Activated CD4-positive, CD25-positive, alpha-beta regulatory T cell treated with anti-CD3 and anti-CD28 coated beads, Interleukin-2, amount 50 U/mL, for 16 hours (primary cell): ENCODE results near the gene TRAPPC5.
A peak's percentile ranks its signal among the peaks of the same experiment; 100 is the strongest.

Experiments used
- DNase-seq: peaks from one replicate; pipeline ENCODE4 v3.0.0-alpha.2; 2020; ENCODE audit warnings: low read depth, low spot score

TRAPPC5 gene

GRCh38 chr19:7676376-7676775, 4.3 kb upstream of the TRAPPC5 start:
- DNase-seq, result no peak

- DNase-seq, result no peak
Observed at GRCh38 chr19:7676854-7677253, 3.8 kb upstream of the TRAPPC5 start, which contains the start of gene MCEMP1. TSS of gene MCEMP1 (plus strand) at chr19:7677090. CDS start at chr19:7677121, 31 bp downstream.

DNA sequence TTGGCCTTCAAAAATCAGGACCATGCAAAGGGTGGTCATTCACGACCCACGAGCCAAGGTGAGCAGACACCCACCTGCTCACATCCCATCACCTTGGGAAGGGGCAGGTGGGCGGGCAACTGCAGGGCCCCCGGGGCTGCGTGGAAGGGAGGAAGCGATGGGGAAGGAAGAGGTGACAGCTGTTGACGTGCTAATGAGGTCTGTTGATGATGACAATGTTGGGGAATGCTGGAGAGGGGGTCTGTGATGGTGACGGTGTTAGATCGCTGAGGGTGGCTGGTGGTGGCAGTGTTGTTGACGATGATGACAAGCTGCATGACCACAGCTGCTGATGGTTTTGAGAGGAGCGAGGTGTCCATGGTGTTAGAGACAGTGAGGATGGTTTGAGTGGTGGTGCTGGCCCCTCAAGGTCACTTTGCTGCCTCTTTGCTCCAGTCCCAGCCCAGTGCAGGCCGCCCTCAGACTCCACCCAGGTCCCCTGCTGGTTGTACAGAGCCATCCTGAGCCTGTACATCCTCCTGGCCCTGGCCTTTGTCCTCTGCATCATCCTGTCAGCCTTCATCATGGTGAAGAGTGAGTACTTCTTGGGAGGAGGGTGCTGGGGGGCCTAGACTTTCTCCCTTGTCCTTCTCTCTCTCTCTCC, 2.8 kb upstream of the TRAPPC5 start:
- no peak for DNase-seq

DNA sequence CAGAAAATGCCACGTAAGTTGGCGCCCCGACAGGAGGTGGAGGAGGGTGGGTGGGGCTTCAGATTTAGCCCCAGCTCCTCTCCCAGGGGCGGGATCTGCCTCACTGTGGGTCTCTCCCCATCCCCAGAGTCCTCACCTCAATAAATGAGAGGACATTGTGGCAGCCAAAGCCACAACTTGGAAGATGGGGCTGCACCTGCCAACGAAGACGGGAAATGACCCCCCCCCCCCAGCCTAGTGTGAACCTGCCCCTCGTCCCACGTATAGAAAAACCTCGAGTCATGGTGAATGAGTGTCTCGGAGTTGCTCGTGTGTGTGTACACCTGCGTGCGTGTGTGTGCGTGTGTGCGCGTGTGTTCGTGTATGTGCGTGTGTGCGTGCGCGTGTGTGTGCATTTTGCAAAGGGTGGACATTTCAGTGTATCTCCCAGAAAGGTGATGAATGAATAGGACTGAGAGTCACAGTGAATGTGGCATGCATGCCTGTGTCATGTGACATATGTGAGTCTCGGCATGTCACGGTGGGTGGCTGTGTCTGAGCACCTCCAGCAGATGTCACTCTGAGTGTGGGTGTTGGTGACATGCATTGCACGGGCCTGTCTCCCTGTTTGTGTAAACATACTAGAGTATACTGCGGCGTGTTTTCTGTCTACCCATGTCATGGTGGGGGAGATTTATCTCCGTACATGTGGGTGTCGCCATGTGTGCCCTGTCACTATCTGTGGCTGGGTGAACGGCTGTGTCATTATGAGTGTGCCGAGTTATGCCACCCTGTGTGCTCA, 1.5 kb upstream of the TRAPPC5 start:
- peak; percentile 62 for DNase-seq

- DNase-seq, result no peak
Observed at GRCh38 chr19:7679771-7680605, 645 bp upstream of the TRAPPC5 start.

DNA sequence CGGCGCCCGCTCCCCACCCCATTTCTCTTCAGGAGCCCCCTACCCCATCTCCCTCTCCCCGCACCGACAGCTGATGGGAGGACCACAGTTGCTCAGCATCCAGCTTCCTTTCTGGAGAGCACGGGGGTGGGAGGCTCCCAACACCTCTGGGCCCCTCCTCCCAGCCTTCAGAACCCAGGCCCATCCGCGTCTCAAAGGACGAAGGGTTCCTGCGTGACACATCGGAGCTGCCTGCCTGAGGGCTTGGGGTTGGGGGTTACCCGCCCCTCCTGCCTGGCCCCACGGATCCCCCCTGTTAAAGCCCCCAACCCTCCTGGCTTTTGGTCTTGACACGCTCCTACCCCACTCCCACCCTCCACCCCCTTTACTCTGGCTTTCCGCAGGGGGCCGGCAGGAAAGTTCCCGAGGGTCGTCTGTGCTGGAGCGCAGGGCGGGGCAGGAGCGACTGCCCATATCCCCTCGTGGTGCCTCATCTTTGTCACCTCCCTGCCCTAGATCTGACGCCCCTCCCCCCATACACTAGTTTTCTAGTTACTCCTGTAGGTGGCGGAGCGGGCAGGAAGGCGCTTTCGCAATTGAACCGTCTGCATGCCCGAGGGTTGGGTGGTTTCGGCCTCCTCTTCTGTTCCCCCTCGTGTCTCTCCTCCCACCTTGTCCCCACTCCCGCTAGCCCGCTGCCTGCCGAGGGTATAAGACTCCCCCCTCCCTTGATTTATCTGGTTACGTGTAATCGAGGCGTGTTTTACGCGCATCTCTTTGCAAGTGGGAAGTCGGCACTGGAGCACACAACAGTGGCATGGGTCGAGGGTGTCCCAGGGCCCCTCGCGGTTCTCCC, 924 bp downstream of the TRAPPC5 start:
- DNase-seq, result peak; percentile 70

GRCh38 chr19:7682175-7682855, 1.7 kb downstream of the TRAPPC5 start:
- DNase-seq, result no peak

- DNase-seq, result no peak
Observed at GRCh38 chr19:7685546-7686445, 5.2 kb downstream of the TRAPPC5 start.

DNA sequence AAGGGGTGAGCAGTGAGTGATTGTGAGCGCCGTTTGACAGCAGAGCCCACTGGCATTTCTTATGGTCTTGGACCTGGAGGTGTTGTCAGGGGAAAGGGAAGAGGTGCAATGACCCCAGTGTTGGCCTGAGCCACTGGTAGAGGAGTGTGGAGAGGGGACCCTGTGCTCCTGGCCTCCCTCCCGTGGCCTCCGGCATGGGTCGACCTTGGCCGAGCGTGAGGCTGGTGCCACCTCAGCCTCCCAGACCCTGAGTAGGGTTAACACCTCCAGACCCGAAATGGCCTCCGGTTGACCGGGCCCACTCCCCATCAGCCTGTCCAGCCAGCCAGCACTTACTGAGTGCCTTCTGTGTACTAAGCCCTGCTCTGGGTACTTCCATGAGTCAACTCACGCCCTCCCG, 6.5 kb downstream of the TRAPPC5 start:
- DNase-seq, result no peak

- DNase-seq, result no peak
Observed at GRCh38 chr19:7689165-7689564, 8.5 kb downstream of the TRAPPC5 start.

GRCh38 chr19:7690779-7691258, 10.2 kb downstream of the TRAPPC5 start:
- no peak for DNase-seq

DNA sequence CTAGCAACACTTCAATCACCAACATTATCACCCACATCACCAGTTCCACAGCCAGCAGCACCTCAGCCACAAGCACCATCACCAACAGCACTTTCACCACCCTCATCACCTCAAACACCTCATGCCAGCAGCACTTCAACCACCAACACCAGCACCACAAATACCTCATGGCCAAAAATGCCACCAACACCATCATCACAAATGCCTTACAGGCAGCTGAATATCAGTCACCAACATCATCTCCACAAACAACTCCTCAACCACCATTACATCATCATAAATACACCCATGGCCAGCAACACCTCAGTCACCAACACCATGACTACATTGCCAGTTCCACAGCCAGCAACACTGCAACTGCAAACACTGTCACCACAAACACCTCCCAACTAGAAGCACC, 10.9 kb downstream of the TRAPPC5 start:
- no peak for DNase-seq

DNA sequence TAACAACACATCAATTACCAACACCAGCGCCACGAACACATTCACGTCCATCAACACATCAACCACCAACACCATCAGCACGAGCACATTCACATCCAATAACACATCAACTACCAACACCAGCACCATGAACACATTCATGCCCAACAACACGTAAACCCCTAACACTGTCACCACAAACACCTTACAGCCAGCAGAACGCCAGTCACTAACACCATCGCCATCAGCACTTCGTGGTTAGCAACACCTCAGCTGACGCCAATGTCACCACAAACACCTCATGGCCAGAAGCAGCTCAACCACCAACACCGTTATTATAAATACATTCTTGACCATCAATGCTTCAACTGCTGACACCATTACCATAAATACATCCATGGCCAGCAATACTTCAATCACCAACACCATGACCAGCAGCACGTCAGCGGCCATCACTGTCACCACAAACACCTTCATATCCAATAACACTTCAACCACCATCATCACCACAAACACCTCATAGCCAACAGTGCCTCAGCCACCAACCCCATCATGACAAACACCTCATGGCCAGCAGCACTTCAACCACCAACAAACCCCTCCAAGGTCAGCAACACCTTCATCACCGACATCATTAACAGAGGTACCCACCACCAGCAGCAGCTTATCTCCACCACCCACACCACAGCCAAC, 11.9 kb downstream of the TRAPPC5 start:
- no peak for DNase-seq

GRCh38 chr19:7694499-7694898, 13.9 kb downstream of the TRAPPC5 start:
- no peak for DNase-seq

- no peak for DNase-seq
Observed at GRCh38 chr19:7697721-7698287, 17.2 kb downstream of the TRAPPC5 start.

- no peak for DNase-seq
Observed at GRCh38 chr19:7698583-7698982, 17.9 kb downstream of the TRAPPC5 start.

- no peak for DNase-seq
Observed at GRCh38 chr19:7699003-7699402, 18.4 kb downstream of the TRAPPC5 start.
